ENCODE measurements around the gene TRIL. TPM values are rescaled to one million over a fixed set of nuclear protein-coding genes. Genes with fewer than 3 reads are reported as not detected.

Gene TRIL
- total and polyA plus RNA-seq, 2 experiments from 2014 or later = 0.95 to 4.5 TPM

GRCh38 chr7:29005829-29006228, 47.7 kb upstream of the TRIL start:
- no peak for DNase-seq (ENCODE audit: low spot score)

More at GRCh38 chr7:29005829-29006228, 47.7 kb upstream of the TRIL start:
- Histone ChIP-seq H2AFZ (no peak overlapping the region), H3K79me2 (replicated peaks; ENCODE audit: insufficient read depth) (no peaks in the 10 kb centered on the region), H4K20me1 (replicated peaks; ENCODE audit: insufficient read depth) (no peaks in the 10 kb centered on the region), H3K27ac (ENCODE audit: low read depth) (no peak overlapping the region), H3K27me3 (ENCODE audit: insufficient read depth) (no peaks in the 10 kb centered on the region), H3K9me2 (ENCODE audit: insufficient read depth) (no peaks in the 10 kb centered on the region), H3K4me1 (ENCODE audit: insufficient read depth) (peaks cover 16% of the 10 kb centered on the region), H3K4me3 (no peak overlapping the region), H3K36me3 (ENCODE audit: insufficient read depth) (no peaks in the 10 kb centered on the region), H3F3A (replicated peaks; ENCODE audit: low read depth) (no peaks in the 10 kb centered on the region), H3K4me2 (no peak overlapping the region)
- TF ChIP-seq EZH2 (IDR thresholded peaks at IDR 0.05; ENCODE audit: low read depth, unreplicated experiment) (no peak), ZNF462 (CRISPR knock-in tag; IDR thresholded peaks at IDR 0.05) (no peak), REST (IDR thresholded peaks at IDR 0.05; ENCODE audit: unreplicated experiment) (no peak), JUNB (IDR thresholded peaks at IDR 0.05; ENCODE audit: unreplicated experiment) (no peak), NANOG (IDR thresholded peaks at IDR 0.05; ENCODE audit: borderline replicate concordance) (no peak), CTCF (conservative IDR thresholded peaks at IDR 0.05; ENCODE audit: low read depth in 2 of 2) (no peak), STAT1 (IDR thresholded peaks at IDR 0.05; ENCODE audit: unreplicated experiment) (no peak), CREB1 (CRISPR knock-in tag; IDR thresholded peaks at IDR 0.05; ENCODE audit: low read depth) (no peak), ZNF331 (CRISPR knock-in tag; IDR thresholded peaks at IDR 0.05; ENCODE audit: low read depth) (no peak)
- Mint-ChIP-seq H3K27ac (no peak overlapping the region), H3K36me3 (ENCODE audit: low read depth) (peaks cover 14% of the 10 kb centered on the region), H3K27me3 (ENCODE audit: insufficient read depth, low read depth, poor library complexity) (no peaks in the 10 kb centered on the region), H3K4me1 (peaks cover 8% of the 10 kb centered on the region; the same call in 2 of the 3 replicates), H3K4me3 (no peak overlapping the region), H3K9me3 (peaks cover 11% of the 10 kb centered on the region)
- no peak for ATAC-seq

All from GM23338 (cell line).